LNCaP clone FGC (cell line): ENCODE measurements around the gene CAPN10.
A peak's percentile ranks its signal among the peaks of the same experiment; 100 is the strongest.

ENCODE experiments used
- DNase-seq: peaks from one replicate; pipeline ENCODE4 v3.0.0-alpha.2; 2011; ENCODE audit warnings: low read depth
- H3K4me3 ChIP-seq: 2 replicates; pipeline ENCODE4 v1.5.1; 2011; ENCODE audit warnings: mild to moderate bottlenecking, low read depth, low read length, control low read depth
- CTCF ChIP-seq: IDR thresholded peaks from 2 replicates; pipeline ENCODE4 v1.5.1; 2012; ENCODE audit warnings: mild to moderate bottlenecking; ENCODE audit not compliant: control insufficient read depth, insufficient read depth; ENCODE audit errors: extremely low read depth

CAPN10 gene

GRCh38 chr2:240643811-240644150, 57.2 kb downstream of the CAPN10 start:
- no peak for TF ChIP-seq CTCF
- no peak for DNase-seq
- no peak overlapping the region for H3K4me3 ChIP-seq

- DNase-seq = no peak
- no peak overlapping the region for H3K4me3 ChIP-seq
- no peak for TF ChIP-seq CTCF
These were observed 57.7 kb downstream of the CAPN10 start for GRCh38 chr2:240644171-240644651.

GRCh38 chr2:240644859-240645301, 58.3 kb downstream of the CAPN10 start:
- no peak for TF ChIP-seq CTCF
- DNase-seq = no peak
- H3K4me3 ChIP-seq = no peak overlapping the region

GRCh38 chr2:240645346-240645745, 58.8 kb downstream of the CAPN10 start:
- no peak for TF ChIP-seq CTCF
- DNase-seq = no peak
- peak overlapping the region; percentile 52 for H3K4me3 ChIP-seq

- TF ChIP-seq CTCF = no peak
- peak overlapping the region; percentile 52 for H3K4me3 ChIP-seq
- no peak for DNase-seq
These were observed 59.3 kb downstream of the CAPN10 start for GRCh38 chr2:240645801-240646175.

- TF ChIP-seq CTCF = no peak
- peak overlapping the region; percentile 52 for H3K4me3 ChIP-seq
- no peak for DNase-seq
These were observed 59.8 kb downstream of the CAPN10 start for GRCh38 chr2:240646176-240646899.

- TF ChIP-seq CTCF = no peak
- DNase-seq = no peak
- H3K4me3 ChIP-seq = peak overlapping the region; percentile 52
These were observed 60.5 kb downstream of the CAPN10 start for GRCh38 chr2:240646900-240647502.
